Left ventricle myocardium inferior (tissue), 1 donor: ENCODE data around the gene DGLUCY. TPM values are rescaled to one million over a fixed set of nuclear protein-coding genes. Genes with fewer than 3 reads are reported as not detected.
"Not testable (repeated sequence)": the region's sequence is repeated elsewhere in the genome, so short reads cannot be mapped to it uniquely, and the experiment has no call there.

Experiments
- DNase-seq: peaks from one replicate; pipeline ENCODE4 v3.0.0-alpha.2; 2020
- H3K27ac ChIP-seq: fragments of 200-600 bp; replicated peaks from 2 replicates; pipeline ENCODE4 v1.8.0; 2021
- H3K27me3 ChIP-seq: fragments of 200-600 bp; 2 replicates; pipeline ENCODE4 v1.8.0; 2021; ENCODE audit warnings: low read depth
- H3K36me3 ChIP-seq: fragments of 200-600 bp; 2 replicates; pipeline ENCODE4 v1.8.0; 2021
- H3K4me1 ChIP-seq: fragments of 200-600 bp; 2 replicates; pipeline ENCODE4 v1.8.0; 2021
- H3K4me3 ChIP-seq: fragments of 200-600 bp; 2 replicates; pipeline ENCODE4 v1.8.0; 2021; ENCODE audit warnings: mild to moderate bottlenecking, moderate library complexity
- H3K9me3 ChIP-seq: fragments of 200-600 bp; replicated peaks from 2 replicates; pipeline ENCODE4 v1.8.0; 2021
- intact Hi-C: fragments of 100-400 bp; cut with micrococcal nuclease; formaldehyde crosslinking; loops from one replicate; pipeline ENCODE4 v1.11.0; 2022
- total RNA-seq: library from RNA; stranded (reverse); fragmentation: NEBNext Ultra II Directional; extraction: Animal tissue kit (Norgen Biotek cat#: 25700); gene quantifications from one replicate; pipeline ENCODE4 v1.2.1, GENCODE V29; 2021
- TF ChIP-seq, protein P1 (sequence below): fragments of 200-600 bp; IDR thresholded peaks from 2 replicates; pipeline ENCODE4 v1.8.0; 2021; ENCODE audit warnings: antibody characterized with exemption, mild to moderate bottlenecking, borderline replicate concordance
- donor health status: DM: no; HTN: yes; CAD: no; lungs with severe emphysema.

Gene DGLUCY
- total RNA-seq, 1 donor from 2014 or later: 220 TPM

DNA sequence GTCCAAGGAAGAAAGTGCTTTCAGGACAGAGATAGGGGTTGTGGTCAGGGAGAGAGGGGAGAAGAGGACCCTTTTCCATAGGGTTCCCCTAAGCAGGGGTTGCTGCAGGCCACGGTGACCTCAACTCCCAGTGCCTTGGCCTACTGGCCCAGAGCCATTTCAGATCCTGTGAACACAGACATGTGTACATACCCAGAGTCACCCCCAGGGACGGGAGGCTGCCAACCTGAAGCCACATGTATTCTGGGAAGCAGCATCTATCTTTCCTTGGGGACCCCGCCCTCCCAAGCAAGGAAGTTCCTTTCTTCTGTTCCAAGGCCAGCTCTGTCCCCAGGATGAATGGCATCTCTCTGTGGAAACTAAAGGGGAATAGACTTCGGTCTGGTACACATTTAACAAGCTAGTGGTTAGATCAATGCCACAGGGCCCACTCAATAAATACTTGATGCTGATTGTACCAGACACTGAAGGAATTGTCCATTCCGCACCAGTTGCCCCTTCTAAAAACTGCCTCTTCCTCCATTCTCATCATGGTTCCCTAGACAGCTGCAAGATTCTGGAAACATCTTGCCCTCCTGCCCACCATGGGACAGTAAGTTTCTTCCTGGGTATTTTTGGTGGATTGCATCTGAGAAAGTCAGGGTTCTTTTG is 25.2 kb upstream of the DGLUCY start:
- DNase-seq: no peak
- TF ChIP-seq, protein P1, sequence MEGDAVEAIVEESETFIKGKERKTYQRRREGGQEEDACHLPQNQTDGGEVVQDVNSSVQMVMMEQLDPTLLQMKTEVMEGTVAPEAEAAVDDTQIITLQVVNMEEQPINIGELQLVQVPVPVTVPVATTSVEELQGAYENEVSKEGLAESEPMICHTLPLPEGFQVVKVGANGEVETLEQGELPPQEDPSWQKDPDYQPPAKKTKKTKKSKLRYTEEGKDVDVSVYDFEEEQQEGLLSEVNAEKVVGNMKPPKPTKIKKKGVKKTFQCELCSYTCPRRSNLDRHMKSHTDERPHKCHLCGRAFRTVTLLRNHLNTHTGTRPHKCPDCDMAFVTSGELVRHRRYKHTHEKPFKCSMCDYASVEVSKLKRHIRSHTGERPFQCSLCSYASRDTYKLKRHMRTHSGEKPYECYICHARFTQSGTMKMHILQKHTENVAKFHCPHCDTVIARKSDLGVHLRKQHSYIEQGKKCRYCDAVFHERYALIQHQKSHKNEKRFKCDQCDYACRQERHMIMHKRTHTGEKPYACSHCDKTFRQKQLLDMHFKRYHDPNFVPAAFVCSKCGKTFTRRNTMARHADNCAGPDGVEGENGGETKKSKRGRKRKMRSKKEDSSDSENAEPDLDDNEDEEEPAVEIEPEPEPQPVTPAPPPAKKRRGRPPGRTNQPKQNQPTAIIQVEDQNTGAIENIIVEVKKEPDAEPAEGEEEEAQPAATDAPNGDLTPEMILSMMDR: no peak
- H3K27ac ChIP-seq: no peak overlapping the region
- H3K4me1 ChIP-seq: no peaks in the 10 kb centered on the region
- H3K9me3 ChIP-seq: no peaks in the 10 kb centered on the region
- intact Hi-C loops: no loop called here
- no peaks in the 10 kb centered on the region for H3K27me3 ChIP-seq
- H3K4me3 ChIP-seq: no peak overlapping the region
- no peaks in the 10 kb centered on the region for H3K36me3 ChIP-seq

DNA sequence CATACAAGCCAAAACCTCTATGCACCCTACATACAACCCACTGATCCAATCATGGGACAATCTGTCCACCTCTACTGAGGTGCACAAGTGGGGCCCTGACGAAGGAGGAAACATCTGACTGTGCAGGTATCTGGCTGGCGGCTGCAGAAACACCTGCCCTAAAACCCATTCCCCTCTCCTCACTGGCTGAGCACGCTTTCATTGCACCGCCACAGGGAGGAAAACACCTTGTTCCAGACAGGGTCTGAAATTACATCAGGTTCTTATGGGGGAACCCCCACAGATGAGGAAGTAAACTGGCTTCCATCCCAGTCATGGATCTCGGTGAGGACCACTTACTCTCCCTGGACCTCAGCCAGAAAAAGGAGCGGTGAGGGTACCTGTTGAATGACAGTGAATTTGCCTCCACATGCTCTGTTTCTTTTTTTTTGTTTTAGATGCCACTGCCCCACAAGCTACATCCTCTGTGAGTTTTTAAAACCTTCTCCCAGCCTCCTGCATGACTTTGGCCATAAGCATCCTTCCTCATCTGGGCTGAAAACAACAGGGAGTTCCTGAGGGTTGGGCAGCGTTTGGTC is 23.8 kb upstream of the DGLUCY start:
- Histone ChIP-seq H3K9me3 (no peaks in the 10 kb centered on the region), H3K4me1 (no peaks in the 10 kb centered on the region), H3K27me3 (no peaks in the 10 kb centered on the region), H3K36me3 (no peaks in the 10 kb centered on the region), H3K27ac (no peak overlapping the region), H3K4me3 (no peak overlapping the region)
- DNase-seq: no peak
- intact Hi-C loops: no loop called here
- TF ChIP-seq, protein P1: no peak

DNA sequence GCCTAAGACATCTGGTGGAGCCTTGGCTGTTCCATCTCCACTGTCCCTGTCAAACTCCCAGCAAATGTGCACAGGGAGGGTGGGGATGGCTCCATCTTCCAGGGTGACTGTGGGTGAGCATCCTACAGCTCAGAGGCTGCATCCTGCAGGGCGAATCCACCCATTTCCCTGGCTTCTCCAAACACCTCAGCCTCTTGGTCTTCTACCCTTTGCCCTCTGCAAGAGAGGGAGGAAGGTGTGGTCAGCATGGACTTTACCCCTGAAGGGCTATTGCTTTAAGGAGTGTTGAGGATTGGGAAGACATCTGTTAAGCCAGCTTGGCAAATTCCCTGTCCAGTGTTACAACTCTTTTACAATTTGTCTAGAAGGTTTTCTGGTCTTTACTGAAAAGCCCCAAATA is 23.1 kb upstream of the DGLUCY start:
- H3K27ac ChIP-seq: no peak overlapping the region
- H3K4me3 ChIP-seq: no peak overlapping the region
- intact Hi-C loops: no loop called here
- no peaks in the 10 kb centered on the region for H3K9me3 ChIP-seq
- TF ChIP-seq, protein P1: no peak
- DNase-seq: no peak
- H3K27me3 ChIP-seq: no peaks in the 10 kb centered on the region
- H3K36me3 ChIP-seq: no peaks in the 10 kb centered on the region
- H3K4me1 ChIP-seq: no peaks in the 10 kb centered on the region

DNA sequence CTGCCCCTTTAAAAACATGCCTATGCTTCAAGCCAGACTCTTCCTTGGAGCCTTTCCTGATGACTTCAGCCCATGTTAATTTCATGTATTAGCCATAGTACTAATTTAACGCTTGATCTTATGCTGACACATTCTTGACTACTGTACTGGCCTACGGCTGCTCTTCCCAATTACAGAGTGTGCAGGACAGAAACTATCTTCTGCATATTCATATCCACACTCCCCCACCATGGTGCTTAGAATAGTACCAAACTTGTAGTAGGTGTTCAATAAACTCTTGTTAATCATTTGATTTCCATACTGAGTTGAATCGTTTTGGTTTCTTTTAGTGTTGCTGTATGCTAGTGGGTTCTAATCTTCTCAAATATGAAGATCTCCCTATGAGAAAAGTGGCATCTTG is 21.8 kb upstream of the DGLUCY start:
- no peak overlapping the region for H3K27ac ChIP-seq

DNA sequence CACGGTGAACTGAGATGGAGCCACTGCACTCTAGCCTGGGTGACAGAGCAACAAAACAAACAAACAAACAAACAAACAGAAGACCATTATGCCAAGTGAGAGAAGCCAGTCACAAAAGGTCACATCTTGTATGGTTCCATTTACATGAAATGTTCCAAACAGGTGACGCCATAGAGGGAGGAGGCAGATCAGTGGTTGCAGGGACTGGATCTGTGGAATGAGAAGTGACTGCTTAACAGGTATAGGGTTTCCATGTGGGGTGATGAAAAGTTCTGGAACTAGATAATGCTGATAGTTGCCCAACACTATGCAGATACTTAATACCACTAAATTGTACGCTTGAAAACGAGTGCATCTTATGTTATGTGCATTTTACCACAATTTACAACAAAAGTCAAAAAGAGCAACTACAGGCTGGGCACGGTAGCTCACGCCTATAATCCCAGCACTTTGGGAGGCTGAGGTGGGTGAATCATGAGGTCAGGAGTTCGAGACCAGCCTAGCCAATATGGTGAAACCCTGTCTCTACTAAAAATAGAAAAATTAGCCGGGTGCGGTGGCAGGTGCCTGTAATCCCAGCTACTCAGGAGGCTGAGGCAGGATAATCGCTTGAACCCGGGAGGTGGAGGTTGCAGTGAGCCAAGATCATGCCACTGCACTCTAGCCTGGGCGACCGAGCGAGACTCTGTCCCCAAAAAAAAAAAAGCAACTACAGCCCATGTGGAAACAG is 20.0 kb upstream of the DGLUCY start:
- H3K4me1 ChIP-seq, H3K27me3 ChIP-seq, H3K9me3 ChIP-seq, intact Hi-C loops, H3K27ac ChIP-seq, DNase-seq, H3K36me3 ChIP-seq, H3K4me3 ChIP-seq: not testable (repeated sequence)

More for the DNA sequence above, 21.8 kb upstream of the DGLUCY start:
- DNase-seq: no peak
- Histone ChIP-seq H3K9me3 (no peaks in the 10 kb centered on the region), H3K4me1 (no peaks in the 10 kb centered on the region), H3K4me3 (no peak overlapping the region), H3K27me3 (no peaks in the 10 kb centered on the region), H3K36me3 (no peaks in the 10 kb centered on the region)
- TF ChIP-seq, protein P1: no peak
- intact Hi-C loops: no loop called here

DNA sequence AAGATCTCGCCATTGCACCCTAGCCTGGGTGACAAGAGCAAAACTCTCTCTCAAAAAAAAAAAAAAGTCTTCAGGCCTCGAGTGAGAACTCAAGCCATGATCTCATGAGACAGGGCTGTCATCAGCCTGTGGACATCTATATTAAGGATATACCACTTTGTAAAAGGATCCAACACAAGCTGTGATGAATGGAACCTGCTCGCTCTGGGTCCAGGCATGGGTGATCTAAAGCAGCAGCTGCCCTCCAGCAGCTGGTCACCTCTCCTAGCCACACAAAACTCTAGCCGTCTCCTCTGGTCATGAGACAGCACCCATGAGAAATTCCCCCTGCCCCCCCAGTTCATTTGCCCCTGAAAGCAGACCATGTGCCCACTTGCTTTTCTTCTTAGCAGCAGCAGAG is 19.1 kb upstream of the DGLUCY start:
- Histone ChIP-seq H3K36me3 (no peaks in the 10 kb centered on the region), H3K9me3 (no peaks in the 10 kb centered on the region), H3K27me3 (no peaks in the 10 kb centered on the region), H3K27ac (no peak overlapping the region), H3K4me1 (no peaks in the 10 kb centered on the region), H3K4me3 (no peak overlapping the region)
- TF ChIP-seq, protein P1: no peak
- intact Hi-C loops: no loop called here
- no peak for DNase-seq
